ENCODE measurements around the gene KRTAP10-4. TPM values are rescaled to one million over a fixed set of nuclear protein-coding genes. Genes with fewer than 3 reads are reported as not detected.

Gene KRTAP10-4
- total and polyA plus RNA-seq, 10 of the 15 experiments (the other 5 are each of a cell fraction or from before 2014, with no cell fraction given): not detected

- H3K9me3 ChIP-seq (replicated peaks; ENCODE audit: control insufficient read depth, insufficient read depth, low read length): no peaks in the 10 kb centered on the region; the same call in 2 of the 3 replicates
- ATAC-seq (no peak), FAIRE-seq (no peak), DNase-seq (ENCODE audit: low read depth, low spot score) (no peak)
- no peak overlapping the region for H3K9ac ChIP-seq (ENCODE audit: control insufficient read depth, insufficient read depth, low read length)
- no peak for TF ChIP-seq SIN3A (IDR thresholded peaks at IDR 0.05; ENCODE audit: low read depth, low read length)
- no peak for TF ChIP-seq CREB1 (IDR thresholded peaks at IDR 0.05; ENCODE audit: low read depth)
- TF ChIP-seq NR2C2 (IDR thresholded peaks at IDR 0.05; ENCODE audit: borderline replicate concordance, control insufficient read depth, insufficient read length, low read depth): no peak
- TF ChIP-seq RAD51 (IDR thresholded peaks at IDR 0.05): no peak
- no peak for TF ChIP-seq NRF1 (conservative IDR thresholded peaks at IDR 0.05; ENCODE audit: low read depth, low read length)
- TF ChIP-seq POLR2AphosphoS5 (IDR thresholded peaks at IDR 0.05; ENCODE audit: low read length): no peak
- no peak for TF ChIP-seq SUZ12 (IDR thresholded peaks at IDR 0.05; ENCODE audit: unreplicated experiment)
- no peak for TF ChIP-seq NFYA (IDR thresholded peaks at IDR 0.05; ENCODE audit: borderline replicate concordance, low read depth, low read length)
- TF ChIP-seq ZBTB4 (CRISPR knock-in tag; IDR thresholded peaks at IDR 0.05): no peak
- TF ChIP-seq ETV6 (conservative IDR thresholded peaks at IDR 0.05 in 1 of 2, IDR thresholded peaks at IDR 0.05 in 1 of 2; ENCODE audit: borderline replicate concordance in 1 of 2, low read depth in 1 of 2): no peak
- TF ChIP-seq CBX3 (IDR thresholded peaks at IDR 0.05; ENCODE audit: borderline replicate concordance, low read depth): no peak
- no peak for TF ChIP-seq CREM (IDR thresholded peaks at IDR 0.05; ENCODE audit: low read depth)
- TF ChIP-seq TARDBP (IDR thresholded peaks at IDR 0.05; ENCODE audit: borderline replicate concordance): no peak
- no peak for TF ChIP-seq NR2F1 (conservative IDR thresholded peaks at IDR 0.05)
- TF ChIP-seq RUNX3 (IDR thresholded peaks at IDR 0.05; ENCODE audit: low read length): no peak
- no peak for TF ChIP-seq RBBP5 (conservative IDR thresholded peaks at IDR 0.05)
- no peak overlapping the region for H3K27ac ChIP-seq (ENCODE audit: control insufficient read depth, insufficient read depth)
- ChIA-PET POLR2A (no interaction called here), RAD21 (ENCODE audit: unreplicated experiment) (no interaction called here), CTCF (no interaction called here), SMC1A (ENCODE audit: uncharacterized antibody, unreplicated experiment) (no interaction called here)
- in situ Hi-C loops (cut with MboI): no loop called here
- H3K36me3 ChIP-seq (ENCODE audit: control insufficient read depth in 2 of 2, insufficient read depth in 2 of 2, low read length in 1 of 2): no peaks in the 10 kb centered on the region
- H3K79me2 ChIP-seq (ENCODE audit: control insufficient read depth, insufficient read depth, low read length): no peaks in the 10 kb centered on the region
- BruUV-seq (replicated peaks): no TSS peak
- intact Hi-C loops (cut with micrococcal nuclease; ENCODE audit: unreplicated experiment): no loop called here
- no peak overlapping the region for H2AFZ ChIP-seq (ENCODE audit: control insufficient read depth, low read depth, low read length)
- no peaks in the 10 kb centered on the region for H3K27me3 ChIP-seq (replicated peaks in 1 of 2; ENCODE audit: control insufficient read depth in 2 of 2, insufficient read depth in 2 of 2, low read length in 1 of 2)
- H3K4me3 ChIP-seq: no peak overlapping the region
- H4K20me1 ChIP-seq (ENCODE audit: control insufficient read depth, insufficient read depth): no peaks in the 10 kb centered on the region
- WGBS (ENCODE audit: insufficient coverage, insufficient replicate concordance, low lambda C conversion rate, missing lambda C conversion rate): 35% methylated on average over 8 of the region's 14 CpGs
- H3K4me2 ChIP-seq (ENCODE audit: control insufficient read depth, insufficient read depth): no peak overlapping the region
- H3K4me1 ChIP-seq (ENCODE audit: control insufficient read depth, insufficient read depth, low read length): no peaks in the 10 kb centered on the region
These were observed 34.5 kb upstream of the KRTAP10-4 start for GRCh38 chr21:44539046-44539445.

Data from GM12878 (cell line).